ENCODE results near the gene ADGRL1. TPM values are rescaled to one million over a fixed set of nuclear protein-coding genes. Genes with fewer than 3 reads are reported as not detected.

ADGRL1 gene
- total RNA-seq, 2 experiments from 2014 or later: 22.2 to 23.9 TPM

- TF ChIP-seq, protein P1, sequence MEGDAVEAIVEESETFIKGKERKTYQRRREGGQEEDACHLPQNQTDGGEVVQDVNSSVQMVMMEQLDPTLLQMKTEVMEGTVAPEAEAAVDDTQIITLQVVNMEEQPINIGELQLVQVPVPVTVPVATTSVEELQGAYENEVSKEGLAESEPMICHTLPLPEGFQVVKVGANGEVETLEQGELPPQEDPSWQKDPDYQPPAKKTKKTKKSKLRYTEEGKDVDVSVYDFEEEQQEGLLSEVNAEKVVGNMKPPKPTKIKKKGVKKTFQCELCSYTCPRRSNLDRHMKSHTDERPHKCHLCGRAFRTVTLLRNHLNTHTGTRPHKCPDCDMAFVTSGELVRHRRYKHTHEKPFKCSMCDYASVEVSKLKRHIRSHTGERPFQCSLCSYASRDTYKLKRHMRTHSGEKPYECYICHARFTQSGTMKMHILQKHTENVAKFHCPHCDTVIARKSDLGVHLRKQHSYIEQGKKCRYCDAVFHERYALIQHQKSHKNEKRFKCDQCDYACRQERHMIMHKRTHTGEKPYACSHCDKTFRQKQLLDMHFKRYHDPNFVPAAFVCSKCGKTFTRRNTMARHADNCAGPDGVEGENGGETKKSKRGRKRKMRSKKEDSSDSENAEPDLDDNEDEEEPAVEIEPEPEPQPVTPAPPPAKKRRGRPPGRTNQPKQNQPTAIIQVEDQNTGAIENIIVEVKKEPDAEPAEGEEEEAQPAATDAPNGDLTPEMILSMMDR (IDR thresholded peaks at IDR 0.05): no peak
- DNase-seq: no peak
- no peaks in the 10 kb centered on the region for H3K36me3 ChIP-seq (ENCODE audit: insufficient read depth, low read length)
- no peak overlapping the region for H3K4me3 ChIP-seq (ENCODE audit: low read length)
- ChIA-PET POLR2A (interaction anchor here (2.7 kb wide), 1 partner anchor 17 kb away, joined by 27 read pairs; the partner anchor contains the start of gene ASF1B), CTCF (no interaction called here)
- H3K4me1 ChIP-seq (ENCODE audit: insufficient read depth, low read length): peaks cover 38% of the 10 kb centered on the region
- H3K4me1 Mint-ChIP-seq (ENCODE audit: low read depth): peaks cover 37% of the 10 kb centered on the region
- H3K27ac Mint-ChIP-seq: peak overlapping the region; percentile 69
- intact Hi-C loops (cut with DNase I, micrococcal nuclease): loop anchor here (5.0 kb wide), 2 partner anchors 38 to 48 kb away; partner anchors contain the start of gene MISP3 (in 1 of the 2)
- H3K36me3 Mint-ChIP-seq (ENCODE audit: low read depth): peaks cover 13% of the 10 kb centered on the region
- H3K27me3 ChIP-seq (ENCODE audit: control insufficient read depth in 1 of 2, insufficient read depth in 2 of 2, low read length in 2 of 2): no peaks in the 10 kb centered on the region
- H3K9me3 ChIP-seq (ENCODE audit: control insufficient read depth in 1 of 2, insufficient read depth in 1 of 2, low read length in 2 of 2): no peaks in the 10 kb centered on the region
- no peak for ATAC-seq (ENCODE audit: poor library complexity)
- H3K27ac ChIP-seq (ENCODE audit: low read depth in 1 of 2, low read length in 2 of 2): no peak overlapping the region
- peak overlapping the region; percentile 63 for H3K4me3 Mint-ChIP-seq
- H3K27me3 Mint-ChIP-seq: no peaks in the 10 kb centered on the region
- no peaks in the 10 kb centered on the region for H3K9me3 Mint-ChIP-seq
Measured at GRCh38 chr19:14119644-14120496, 86.1 kb downstream of the ADGRL1 start.

DNA sequence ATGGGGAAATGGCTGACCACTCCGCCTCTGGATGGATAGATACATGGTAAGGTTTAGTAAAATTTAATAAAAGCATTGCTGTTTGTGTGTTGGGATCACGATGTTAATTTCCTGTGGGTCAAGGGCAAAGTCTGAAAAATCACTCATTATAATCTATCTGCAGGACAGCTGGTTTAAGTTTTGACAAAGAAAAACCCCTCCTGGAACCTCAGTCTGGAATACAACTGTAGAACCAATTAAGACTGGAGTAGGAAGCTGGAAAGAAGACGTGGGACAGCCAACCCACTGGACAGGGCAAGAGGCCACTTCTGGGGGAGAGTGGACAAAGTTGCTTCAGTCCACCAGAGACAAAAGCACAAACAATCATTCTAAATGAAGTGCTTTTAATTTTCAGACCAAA is 86.8 kb downstream of the ADGRL1 start:
- H3K4me3 Mint-ChIP-seq: peak overlapping the region; percentile 97
- peaks cover 45% of the 10 kb centered on the region for H3K4me1 ChIP-seq (ENCODE audit: insufficient read depth, low read length)
- intact Hi-C loops (cut with DNase I, micrococcal nuclease): loop anchor here (5.0 kb wide), 2 partner anchors 37 to 47 kb away; partner anchors contain the start of gene MISP3 (in 1 of the 2)
- H3K27ac ChIP-seq (ENCODE audit: low read depth in 1 of 2, low read length in 2 of 2): peak overlapping the region in 1 of 2 donors; percentile 83
- H3K27me3 Mint-ChIP-seq: no peaks in the 10 kb centered on the region
- CTCF ChIA-PET: no interaction called here
- ATAC-seq (ENCODE audit: poor library complexity): no peak
- no peaks in the 10 kb centered on the region for H3K27me3 ChIP-seq (ENCODE audit: control insufficient read depth in 1 of 2, insufficient read depth in 2 of 2, low read length in 2 of 2)
- H3K36me3 ChIP-seq (ENCODE audit: insufficient read depth, low read length): no peaks in the 10 kb centered on the region
- TF ChIP-seq, protein P1 (IDR thresholded peaks at IDR 0.05): no peak
- peaks cover 41% of the 10 kb centered on the region for H3K4me1 Mint-ChIP-seq (ENCODE audit: low read depth)
- POLR2A ChIA-PET: interaction anchor here (2.3 to 2.7 kb wide), 2 partner anchors 17 to 38 kb away, joined by 14 to 27 read pairs; partner anchors contain the start of gene ASF1B
- H3K4me3 ChIP-seq (ENCODE audit: low read length): no peak overlapping the region
- DNase-seq: no peak
- peak overlapping the region; percentile 93 for H3K27ac Mint-ChIP-seq
- H3K9me3 ChIP-seq (ENCODE audit: control insufficient read depth in 1 of 2, insufficient read depth in 1 of 2, low read length in 2 of 2): no peaks in the 10 kb centered on the region
- no peaks in the 10 kb centered on the region for H3K9me3 Mint-ChIP-seq
- peaks cover 13% of the 10 kb centered on the region for H3K36me3 Mint-ChIP-seq (ENCODE audit: low read depth)

GRCh38 chr19:14118165-14119051 is 87.6 kb downstream of the ADGRL1 start:
- H3K4me1 ChIP-seq (ENCODE audit: insufficient read depth, low read length): peaks cover 52% of the 10 kb centered on the region
- TF ChIP-seq, protein P1 (IDR thresholded peaks at IDR 0.05): no peak
- H3K27me3 ChIP-seq (ENCODE audit: control insufficient read depth in 1 of 2, insufficient read depth in 2 of 2, low read length in 2 of 2): no peaks in the 10 kb centered on the region
- peak overlapping the region; percentile 65 to 83 for H3K27ac ChIP-seq (ENCODE audit: low read depth in 1 of 2, low read length in 2 of 2)
- POLR2A ChIA-PET: interaction anchor here (1.0 to 2.7 kb wide), 11 partner anchors 13 to 371 kb away, joined by 3 to 27 read pairs (median 4); partner anchors contain the start of genes ASF1B, C19orf53, IL27RA and ZSWIM4
- H3K36me3 ChIP-seq (ENCODE audit: insufficient read depth, low read length): no peaks in the 10 kb centered on the region
- H3K4me3 Mint-ChIP-seq: peak overlapping the region; percentile 97
- H3K27ac Mint-ChIP-seq: peak overlapping the region; percentile 93
- H3K27me3 Mint-ChIP-seq: no peaks in the 10 kb centered on the region
- H3K4me3 ChIP-seq (ENCODE audit: low read length): peak overlapping the region; percentile 58
- peak; percentile 27 for ATAC-seq (ENCODE audit: poor library complexity)
- peaks cover 48% of the 10 kb centered on the region for H3K4me1 Mint-ChIP-seq (ENCODE audit: low read depth)
- intact Hi-C loops (cut with DNase I, micrococcal nuclease): loop anchor here (1.0 to 5.0 kb wide), 4 partner anchors 18 to 238 kb away; partner anchors contain the start of genes ASF1B (in 2 of the 2) and MISP3 (in 1 of the 2)
- no peaks in the 10 kb centered on the region for H3K9me3 ChIP-seq (ENCODE audit: control insufficient read depth in 1 of 2, insufficient read depth in 1 of 2, low read length in 2 of 2)
- peak in 12 of 14 experiments; percentile 15 to 87 (median 40) for DNase-seq
- peaks cover 13% of the 10 kb centered on the region for H3K36me3 Mint-ChIP-seq (ENCODE audit: low read depth)
- no peaks in the 10 kb centered on the region for H3K9me3 Mint-ChIP-seq
- CTCF ChIA-PET: interaction anchor here (1.3 kb wide), 1 partner anchor 19 kb away, joined by 14 read pairs; the partner anchor contains the start of gene ASF1B

Measured in CD4-positive, alpha-beta T cell (primary cell).